Central memory CD8-positive, alpha-beta T cell (primary cell): ENCODE measurements around the gene KAZN.

ENCODE experiments used
- ATAC-seq: fragments of 150-1000 bp; cut with Tn5 transposase; replicated peaks from 2 replicates; pipeline ENCODE4 v1.10.0; 2022; ENCODE audit warnings: mild to moderate bottlenecking, moderate FRiP score, moderate number of reproducible peaks; ENCODE audit not compliant: poor library complexity, severe bottlenecking; ENCODE audit errors: extremely low read depth
- DNase-seq, 2 donors: peaks; one replicate each; pipeline ENCODE4 v3.0.0; 2021; ENCODE audit warnings: low spot score in 2 of 2
- H3K27ac Mint-ChIP-seq: one replicate; pipeline ENCODE4 v1.8.0; 2022; ENCODE audit warnings: low read depth, mild to moderate bottlenecking, moderate library complexity, mixed read lengths
- H3K27me3 Mint-ChIP-seq: one replicate; pipeline ENCODE4 v1.8.0; 2022; ENCODE audit warnings: mixed read lengths
- H3K36me3 Mint-ChIP-seq: one replicate; pipeline ENCODE4 v1.8.0; 2022; ENCODE audit warnings: mild to moderate bottlenecking, moderate library complexity, mixed read lengths; ENCODE audit not compliant: insufficient read depth
- H3K4me1 Mint-ChIP-seq: one replicate; pipeline ENCODE4 v1.8.0; 2022; ENCODE audit warnings: mixed read lengths
- H3K4me3 Mint-ChIP-seq: one replicate; pipeline ENCODE4 v1.8.0; 2022; ENCODE audit warnings: mild to moderate bottlenecking, moderate library complexity, mixed read lengths
- H3K9me3 Mint-ChIP-seq: one replicate; pipeline ENCODE4 v1.8.0; 2022; ENCODE audit warnings: mixed read lengths

KAZN gene

DNA sequence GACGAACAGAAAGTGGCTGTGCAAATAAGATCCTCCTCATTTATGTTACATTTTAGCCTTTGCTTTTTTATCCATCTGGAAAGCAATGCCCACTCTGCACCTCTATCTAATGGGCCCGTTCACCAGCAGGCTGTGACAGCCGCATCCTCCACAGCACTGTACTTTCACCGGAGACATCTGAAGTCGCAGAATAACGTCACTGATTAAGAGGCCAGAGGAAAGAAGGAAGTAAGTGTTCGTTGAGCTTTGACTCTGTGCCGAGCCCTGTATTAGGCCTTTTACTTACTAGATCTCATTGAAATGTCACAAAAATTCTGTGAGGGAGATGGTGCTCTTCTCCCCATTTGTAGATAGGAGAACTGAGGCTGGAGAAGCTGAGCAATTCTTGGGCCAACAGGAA, 62.3 kb downstream of the KAZN start:
- DNase-seq (no peak), ATAC-seq (no peak)
- Mint-ChIP-seq H3K4me3 (no peak overlapping the region), H3K36me3 (no peaks in the 10 kb centered on the region), H3K4me1 (no peaks in the 10 kb centered on the region), H3K27me3 (peaks cover 32% of the 10 kb centered on the region), H3K9me3 (no peaks in the 10 kb centered on the region), H3K27ac (no peak overlapping the region)

GRCh38 chr1:14661222-14661621, 62.7 kb downstream of the KAZN start:
- Mint-ChIP-seq H3K9me3 (no peaks in the 10 kb centered on the region), H3K27ac (no peak overlapping the region), H3K4me1 (no peaks in the 10 kb centered on the region), H3K27me3 (peaks cover 28% of the 10 kb centered on the region), H3K36me3 (no peaks in the 10 kb centered on the region), H3K4me3 (no peak overlapping the region)
- ATAC-seq (no peak), DNase-seq (no peak)

- DNase-seq (no peak), ATAC-seq (no peak)
- no peak overlapping the region for H3K27ac Mint-ChIP-seq
- H3K36me3 Mint-ChIP-seq, result no peaks in the 10 kb centered on the region
- H3K4me1 Mint-ChIP-seq, result no peaks in the 10 kb centered on the region
- H3K9me3 Mint-ChIP-seq, result no peaks in the 10 kb centered on the region
- H3K27me3 Mint-ChIP-seq, result peaks cover 22% of the 10 kb centered on the region
- H3K4me3 Mint-ChIP-seq, result no peak overlapping the region
Observed at GRCh38 chr1:14662116-14662515, 63.6 kb downstream of the KAZN start.

DNA sequence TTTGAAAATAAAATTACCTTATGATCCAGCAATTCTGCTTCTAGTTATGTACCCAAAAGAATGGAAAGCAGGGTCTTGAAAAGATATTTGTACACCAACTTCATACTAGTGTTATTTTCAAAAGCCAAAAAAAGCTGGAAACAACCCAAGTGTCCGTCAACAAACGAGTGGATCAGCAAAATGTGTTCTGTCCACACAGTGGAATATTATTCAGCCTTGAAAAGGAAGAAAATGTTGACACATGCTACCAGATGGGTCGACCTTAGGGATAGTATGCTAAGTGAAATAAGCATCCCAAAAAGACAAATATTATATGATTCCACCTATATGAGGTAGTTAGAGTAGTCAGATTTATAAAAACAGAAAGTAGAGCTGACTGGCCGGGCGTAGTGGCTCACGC, 65.3 kb downstream of the KAZN start:
- no peaks in the 10 kb centered on the region for H3K36me3 Mint-ChIP-seq
- no peaks in the 10 kb centered on the region for H3K4me1 Mint-ChIP-seq
- no peak for DNase-seq
- peaks cover 12% of the 10 kb centered on the region for H3K27me3 Mint-ChIP-seq
- no peak for ATAC-seq
- no peaks in the 10 kb centered on the region for H3K9me3 Mint-ChIP-seq
- no peak overlapping the region for H3K4me3 Mint-ChIP-seq
- H3K27ac Mint-ChIP-seq, result no peak overlapping the region

DNA sequence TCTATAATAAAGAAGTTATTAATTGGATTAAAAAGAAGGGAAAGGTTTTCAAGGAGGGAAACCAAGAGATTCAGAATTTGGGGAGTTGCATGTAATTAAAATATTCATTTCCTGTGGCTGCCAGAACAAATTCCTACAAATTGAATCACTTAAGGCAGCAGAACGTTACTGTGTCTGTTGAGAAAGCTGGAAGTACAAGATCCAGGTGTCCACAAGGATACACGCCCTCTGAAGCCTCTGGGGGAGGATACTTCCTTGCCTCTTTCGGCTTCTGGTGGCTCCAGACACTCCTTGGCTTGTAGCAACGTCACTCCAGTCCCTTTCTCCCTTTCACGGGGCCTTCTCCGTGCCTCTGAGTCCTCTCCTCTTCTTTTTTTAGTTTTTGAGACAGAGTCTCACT, 67.9 kb downstream of the KAZN start:
- no peak overlapping the region for H3K27ac Mint-ChIP-seq
- no peaks in the 10 kb centered on the region for H3K9me3 Mint-ChIP-seq
- ATAC-seq (no peak), DNase-seq (no peak)
- no peaks in the 10 kb centered on the region for H3K27me3 Mint-ChIP-seq
- H3K4me1 Mint-ChIP-seq, result no peaks in the 10 kb centered on the region
- no peaks in the 10 kb centered on the region for H3K36me3 Mint-ChIP-seq
- no peak overlapping the region for H3K4me3 Mint-ChIP-seq

- Mint-ChIP-seq H3K27me3 (no peaks in the 10 kb centered on the region), H3K36me3 (no peaks in the 10 kb centered on the region), H3K4me1 (no peaks in the 10 kb centered on the region), H3K4me3 (no peak overlapping the region), H3K9me3 (no peaks in the 10 kb centered on the region), H3K27ac (no peak overlapping the region)
- ATAC-seq, result no peak
- DNase-seq, result no peak
Observed at GRCh38 chr1:14666962-14667650, 68.6 kb downstream of the KAZN start.

- Mint-ChIP-seq H3K27me3 (no peaks in the 10 kb centered on the region), H3K4me3 (no peak overlapping the region), H3K4me1 (no peaks in the 10 kb centered on the region), H3K27ac (no peak overlapping the region), H3K9me3 (no peaks in the 10 kb centered on the region), H3K36me3 (no peaks in the 10 kb centered on the region)
- ATAC-seq, result no peak
- DNase-seq, result no peak
Observed at GRCh38 chr1:14667651-14667984, 69.1 kb downstream of the KAZN start.

GRCh38 chr1:14668538-14668937, 70.1 kb downstream of the KAZN start:
- ATAC-seq (no peak), DNase-seq (no peak)
- Mint-ChIP-seq H3K27ac (no peak overlapping the region), H3K4me3 (no peak overlapping the region), H3K27me3 (no peaks in the 10 kb centered on the region), H3K9me3 (no peaks in the 10 kb centered on the region), H3K4me1 (no peaks in the 10 kb centered on the region), H3K36me3 (no peaks in the 10 kb centered on the region)

DNA sequence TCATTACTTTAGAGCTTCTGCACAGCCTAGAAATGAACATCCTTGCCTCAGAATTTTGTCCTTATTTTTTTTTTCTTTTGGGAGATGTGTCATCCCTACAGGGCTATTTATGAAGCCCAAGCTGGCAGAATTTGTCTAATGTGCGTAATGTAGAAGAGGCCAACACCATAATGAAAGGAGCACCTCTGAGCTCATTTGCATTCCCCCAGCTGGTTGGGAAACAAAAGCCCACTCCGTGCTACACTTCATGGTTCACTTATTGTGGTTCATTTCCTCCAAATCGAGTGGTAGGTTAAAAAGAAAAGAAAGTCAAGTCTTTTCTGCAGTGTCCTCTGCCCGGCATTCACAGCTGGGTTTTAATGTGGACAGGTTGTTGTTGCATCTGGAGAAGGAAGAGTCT, 73.5 kb downstream of the KAZN start:
- Mint-ChIP-seq H3K27me3 (peaks cover 10% of the 10 kb centered on the region), H3K9me3 (no peaks in the 10 kb centered on the region), H3K4me3 (no peak overlapping the region), H3K27ac (no peak overlapping the region), H3K36me3 (no peaks in the 10 kb centered on the region), H3K4me1 (no peaks in the 10 kb centered on the region)
- ATAC-seq, result no peak
- DNase-seq, result no peak

DNA sequence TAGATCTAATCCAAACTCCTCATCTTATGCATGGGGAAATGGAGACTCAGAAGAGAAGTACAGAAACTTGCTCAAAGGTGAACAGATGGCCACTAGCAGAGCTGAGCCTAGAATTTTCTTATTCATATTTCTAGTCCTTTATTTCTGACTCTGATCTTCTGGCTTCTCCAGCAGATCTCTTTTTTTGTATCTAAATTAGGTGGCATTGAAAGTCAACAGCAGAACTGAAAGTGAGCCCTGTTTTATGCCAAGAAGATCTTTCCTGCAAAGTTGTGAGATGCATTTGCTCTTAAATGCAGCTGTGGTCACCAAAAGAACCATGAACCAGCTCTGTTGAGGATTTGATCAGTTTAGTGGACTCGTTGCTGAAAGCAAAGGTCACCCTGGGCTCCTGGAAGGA, 75.5 kb downstream of the KAZN start:
- no peak for DNase-seq
- ATAC-seq, result no peak
- Mint-ChIP-seq H3K9me3 (no peaks in the 10 kb centered on the region), H3K4me1 (no peaks in the 10 kb centered on the region), H3K27me3 (peaks cover 14% of the 10 kb centered on the region), H3K27ac (no peak overlapping the region), H3K4me3 (no peak overlapping the region), H3K36me3 (no peaks in the 10 kb centered on the region)

GRCh38 chr1:14676400-14676799, 77.9 kb downstream of the KAZN start:
- Mint-ChIP-seq H3K4me3 (no peak overlapping the region), H3K36me3 (no peaks in the 10 kb centered on the region), H3K4me1 (no peaks in the 10 kb centered on the region), H3K27ac (no peak overlapping the region), H3K9me3 (no peaks in the 10 kb centered on the region), H3K27me3 (peaks cover 22% of the 10 kb centered on the region)
- no peak for ATAC-seq
- DNase-seq, result no peak

- H3K9me3 Mint-ChIP-seq, result no peaks in the 10 kb centered on the region
- no peaks in the 10 kb centered on the region for H3K36me3 Mint-ChIP-seq
- H3K4me1 Mint-ChIP-seq, result no peaks in the 10 kb centered on the region
- DNase-seq, result no peak
- peaks cover 22% of the 10 kb centered on the region for H3K27me3 Mint-ChIP-seq
- H3K27ac Mint-ChIP-seq, result no peak overlapping the region
- no peak for ATAC-seq
- no peak overlapping the region for H3K4me3 Mint-ChIP-seq
Observed at GRCh38 chr1:14677292-14677971, 78.9 kb downstream of the KAZN start.

- H3K27ac Mint-ChIP-seq, result no peak overlapping the region
- DNase-seq, result no peak
- no peaks in the 10 kb centered on the region for H3K4me1 Mint-ChIP-seq
- H3K36me3 Mint-ChIP-seq, result no peaks in the 10 kb centered on the region
- ATAC-seq, result no peak
- no peak overlapping the region for H3K4me3 Mint-ChIP-seq
- H3K9me3 Mint-ChIP-seq, result no peaks in the 10 kb centered on the region
- H3K27me3 Mint-ChIP-seq, result peaks cover 25% of the 10 kb centered on the region
Observed at GRCh38 chr1:14678011-14678638, 79.6 kb downstream of the KAZN start.
